ENCODE data around the gene ZW10. TPM values are rescaled to one million over a fixed set of nuclear protein-coding genes. Genes with fewer than 3 reads are reported as not detected.

ZW10 gene
- total and polyA plus RNA-seq, 2 of the 13 experiments (the other 11 are each of a cell fraction or from before 2014, with no cell fraction given): 5.8 to 31.3 TPM

DNA sequence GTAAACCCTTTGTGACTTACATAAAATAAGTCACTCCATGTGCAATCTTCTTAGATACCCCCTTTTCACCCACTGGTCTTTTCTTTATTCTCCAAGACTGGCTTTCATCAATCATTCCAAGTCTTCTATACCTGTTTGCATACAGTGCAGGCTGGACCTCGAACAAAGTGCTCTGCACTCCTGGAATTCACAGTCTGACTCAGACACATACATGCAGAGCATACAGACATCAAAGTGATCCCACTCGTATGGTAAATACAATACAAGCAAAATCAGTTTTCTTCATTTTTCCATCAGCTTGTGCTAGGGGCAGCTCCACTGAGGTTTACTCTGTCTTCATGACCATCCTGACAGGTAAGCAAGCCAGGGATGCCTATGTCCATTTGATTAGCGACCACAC is 50.6 kb downstream of the ZW10 start (continued):
- TF ChIP-seq FOXP1 (IDR thresholded peaks at IDR 0.05) (no peak), FOXP1 (CRISPR knock-in tag; IDR thresholded peaks at IDR 0.05) (peak; percentile 29; the same call in 1 of the 2 replicates), SOX13 (IDR thresholded peaks at IDR 0.05) (no peak), SOX13 (CRISPR knock-in tag; conservative IDR thresholded peaks at IDR 0.05 in 1 of 2, IDR thresholded peaks at IDR 0.05 in 1 of 2) (peak in 1 of 2 experiments; percentile 20; a peak in 1 of 4 replicates), SALL1 (CRISPR knock-in tag; IDR thresholded peaks at IDR 0.05) (peak; percentile 30; the same call in 1 of the 2 replicates), ZSCAN9 (CRISPR knock-in tag; IDR thresholded peaks at IDR 0.05; ENCODE audit: borderline replicate concordance) (no peak)
- TF ChIP-seq, protein P1, sequence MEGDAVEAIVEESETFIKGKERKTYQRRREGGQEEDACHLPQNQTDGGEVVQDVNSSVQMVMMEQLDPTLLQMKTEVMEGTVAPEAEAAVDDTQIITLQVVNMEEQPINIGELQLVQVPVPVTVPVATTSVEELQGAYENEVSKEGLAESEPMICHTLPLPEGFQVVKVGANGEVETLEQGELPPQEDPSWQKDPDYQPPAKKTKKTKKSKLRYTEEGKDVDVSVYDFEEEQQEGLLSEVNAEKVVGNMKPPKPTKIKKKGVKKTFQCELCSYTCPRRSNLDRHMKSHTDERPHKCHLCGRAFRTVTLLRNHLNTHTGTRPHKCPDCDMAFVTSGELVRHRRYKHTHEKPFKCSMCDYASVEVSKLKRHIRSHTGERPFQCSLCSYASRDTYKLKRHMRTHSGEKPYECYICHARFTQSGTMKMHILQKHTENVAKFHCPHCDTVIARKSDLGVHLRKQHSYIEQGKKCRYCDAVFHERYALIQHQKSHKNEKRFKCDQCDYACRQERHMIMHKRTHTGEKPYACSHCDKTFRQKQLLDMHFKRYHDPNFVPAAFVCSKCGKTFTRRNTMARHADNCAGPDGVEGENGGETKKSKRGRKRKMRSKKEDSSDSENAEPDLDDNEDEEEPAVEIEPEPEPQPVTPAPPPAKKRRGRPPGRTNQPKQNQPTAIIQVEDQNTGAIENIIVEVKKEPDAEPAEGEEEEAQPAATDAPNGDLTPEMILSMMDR (CRISPR knock-in tag; IDR thresholded peaks at IDR 0.05): no peak
- TF ChIP-seq, protein P2, sequence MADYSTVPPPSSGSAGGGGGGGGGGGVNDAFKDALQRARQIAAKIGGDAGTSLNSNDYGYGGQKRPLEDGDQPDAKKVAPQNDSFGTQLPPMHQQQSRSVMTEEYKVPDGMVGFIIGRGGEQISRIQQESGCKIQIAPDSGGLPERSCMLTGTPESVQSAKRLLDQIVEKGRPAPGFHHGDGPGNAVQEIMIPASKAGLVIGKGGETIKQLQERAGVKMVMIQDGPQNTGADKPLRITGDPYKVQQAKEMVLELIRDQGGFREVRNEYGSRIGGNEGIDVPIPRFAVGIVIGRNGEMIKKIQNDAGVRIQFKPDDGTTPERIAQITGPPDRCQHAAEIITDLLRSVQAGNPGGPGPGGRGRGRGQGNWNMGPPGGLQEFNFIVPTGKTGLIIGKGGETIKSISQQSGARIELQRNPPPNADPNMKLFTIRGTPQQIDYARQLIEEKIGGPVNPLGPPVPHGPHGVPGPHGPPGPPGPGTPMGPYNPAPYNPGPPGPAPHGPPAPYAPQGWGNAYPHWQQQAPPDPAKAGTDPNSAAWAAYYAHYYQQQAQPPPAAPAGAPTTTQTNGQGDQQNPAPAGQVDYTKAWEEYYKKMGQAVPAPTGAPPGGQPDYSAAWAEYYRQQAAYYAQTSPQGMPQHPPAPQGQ (CRISPR knock-in tag; IDR thresholded peaks at IDR 0.05; ENCODE audit: borderline replicate concordance): no peak

DNA sequence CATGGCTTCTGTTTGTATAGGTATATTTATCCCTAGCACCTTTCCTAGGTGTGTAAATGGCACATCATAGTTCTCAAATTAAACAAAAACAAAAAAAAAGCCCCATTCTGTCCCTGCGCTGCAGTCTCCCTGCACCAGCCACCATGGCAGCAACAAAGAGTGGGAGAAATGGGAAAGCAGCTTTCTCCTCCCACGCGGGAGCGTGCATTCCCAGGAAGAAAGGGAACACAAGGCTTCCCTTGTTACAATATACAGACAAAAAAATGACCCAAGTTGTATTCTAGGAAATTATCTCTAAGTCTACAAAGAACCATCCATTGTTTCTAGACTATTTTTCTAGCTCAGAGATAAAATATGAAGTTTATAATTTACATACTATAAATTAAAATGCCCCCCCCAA is 51.3 kb downstream of the ZW10 start:
- Histone ChIP-seq H4K20me1 (ENCODE audit: insufficient read depth, low read length) (no peaks in the 10 kb centered on the region), H3K4me1 (ENCODE audit: insufficient read depth, low read length) (peaks cover 37% of the 10 kb centered on the region), H3K27me3 (ENCODE audit: control insufficient read depth in 1 of 2, insufficient read depth in 2 of 2, low read length in 2 of 2) (no peaks in the 10 kb centered on the region), H3K9ac (ENCODE audit: insufficient read depth, low read depth, low read length) (no peak overlapping the region), H3K27ac (ENCODE audit: extremely low read length, insufficient read depth, low read length) (no peak overlapping the region), H3K79me2 (ENCODE audit: insufficient read depth, low read length) (no peaks in the 10 kb centered on the region), H3K9me3 (ENCODE audit: low read length) (no peaks in the 10 kb centered on the region), H3K4me2 (ENCODE audit: low read depth, low read length) (no peak overlapping the region), H3K4me3 (replicated peaks in 1 of 3; ENCODE audit: insufficient read depth in 1 of 3, low read depth in 2 of 3, low read length in 3 of 3) (no peak overlapping the region), H2AFZ (ENCODE audit: low read length) (no peak overlapping the region), H3K36me3 (replicated peaks in 1 of 2; ENCODE audit: control insufficient read depth in 1 of 2, insufficient read depth in 2 of 2, low read length in 2 of 2) (no peaks in the 10 kb centered on the region; a peak in 1 of 5 replicates)
- FAIRE-seq (no peak), ATAC-seq (no peak), DNase-seq (ENCODE audit: low spot score) (no peak)
- no TSS peak for BruUV-seq (replicated peaks)
- intact Hi-C loops (cut with micrococcal nuclease; ENCODE audit: unreplicated experiment): no loop called here
- no peak for TF ChIP-seq ZFAT (CRISPR knock-in tag; conservative IDR thresholded peaks at IDR 0.05)
- no peak for TF ChIP-seq ZKSCAN5 (CRISPR knock-in tag; IDR thresholded peaks at IDR 0.05)
- peak; percentile 41; the same call in 1 of the 2 replicates for TF ChIP-seq BCL6 (CRISPR knock-in tag; IDR thresholded peaks at IDR 0.05)
- TF ChIP-seq MTA3 (CRISPR knock-in tag; IDR thresholded peaks at IDR 0.05): no peak
- TF ChIP-seq ZSCAN21 (CRISPR knock-in tag; IDR thresholded peaks at IDR 0.05; ENCODE audit: borderline replicate concordance): no peak
- TF ChIP-seq, protein P3, sequence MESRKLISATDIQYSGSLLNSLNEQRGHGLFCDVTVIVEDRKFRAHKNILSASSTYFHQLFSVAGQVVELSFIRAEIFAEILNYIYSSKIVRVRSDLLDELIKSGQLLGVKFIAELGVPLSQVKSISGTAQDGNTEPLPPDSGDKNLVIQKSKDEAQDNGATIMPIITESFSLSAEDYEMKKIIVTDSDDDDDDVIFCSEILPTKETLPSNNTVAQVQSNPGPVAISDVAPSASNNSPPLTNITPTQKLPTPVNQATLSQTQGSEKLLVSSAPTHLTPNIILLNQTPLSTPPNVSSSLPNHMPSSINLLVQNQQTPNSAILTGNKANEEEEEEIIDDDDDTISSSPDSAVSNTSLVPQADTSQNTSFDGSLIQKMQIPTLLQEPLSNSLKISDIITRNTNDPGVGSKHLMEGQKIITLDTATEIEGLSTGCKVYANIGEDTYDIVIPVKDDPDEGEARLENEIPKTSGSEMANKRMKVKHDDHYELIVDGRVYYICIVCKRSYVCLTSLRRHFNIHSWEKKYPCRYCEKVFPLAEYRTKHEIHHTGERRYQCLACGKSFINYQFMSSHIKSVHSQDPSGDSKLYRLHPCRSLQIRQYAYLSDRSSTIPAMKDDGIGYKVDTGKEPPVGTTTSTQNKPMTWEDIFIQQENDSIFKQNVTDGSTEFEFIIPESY (CRISPR knock-in tag; IDR thresholded peaks at IDR 0.05): 0 out of 2 replicates have a peak, but pooled peaks have one; percentile 22
- no peak for TF ChIP-seq THAP11 (CRISPR knock-in tag; IDR thresholded peaks at IDR 0.05)
- no peak for TF ChIP-seq ZNF768 (CRISPR knock-in tag; IDR thresholded peaks at IDR 0.05)
- in situ Hi-C loops (cut with HindIII; ENCODE audit: extremely low pct_ligation_motif_present, low pct_unique_long_range_greater_than_20kb): no loop called here
- CTCF ChIA-PET (ENCODE audit: low intra/inter-chr PET ratio, low total read pairs): no interaction called here
- POLR2A ChIA-PET: no interaction called here
- 92% methylated on average over 4 of the region's 4 CpGs for WGBS (ENCODE audit: low lambda C conversion rate)

Measured in HepG2 (cell line).